Keratinocyte (primary cell): ENCODE data around the gene RAB37. TPM values are rescaled to one million over a fixed set of nuclear protein-coding genes. Genes with fewer than 3 reads are reported as not detected.

Experiments
- DNase-seq: peaks from one replicate; pipeline ENCODE4 v3.0.0-alpha.2; 2011; ENCODE audit warnings: low read depth, missing footprints, low spot score
- FAIRE-seq: peaks from 2 replicates; lab custom pipeline; 2011; peaks lifted over from hg19 to GRCh38; lab: Jason Lieb, UNC
- H2AFZ ChIP-seq: 2 replicates; pipeline ENCODE4 v1.6.0; 2012; ENCODE audit warnings: low read length, control low read depth, inconsistent platforms; ENCODE audit not compliant: control insufficient read depth
- H3K27ac ChIP-seq: 2 replicates; pipeline ENCODE4 v1.5.1; 2011; ENCODE audit warnings: low read length; ENCODE audit not compliant: control insufficient read depth, insufficient read depth
- H3K27me3 ChIP-seq: 3 replicates; pipeline ENCODE4 v1.6.0; 2011; ENCODE audit warnings: low read length; ENCODE audit not compliant: control insufficient read depth, insufficient read depth; ENCODE audit errors: extremely low read depth
- H3K36me3 ChIP-seq, 2 experiments: 2 replicates in 1 of 2; 3 replicates in 1 of 2; pipeline ENCODE4 v1.5.1; 2011; ENCODE audit warnings: low read length in 2 of 2, mild to moderate bottlenecking in 1 of 2; ENCODE audit not compliant: control insufficient read depth in 2 of 2, insufficient read depth in 2 of 2; ENCODE audit errors: extremely low read depth in 1 of 2
- H3K4me1 ChIP-seq: 3 replicates; pipeline ENCODE4 v1.5.1; 2011; ENCODE audit warnings: low read length; ENCODE audit not compliant: control insufficient read depth, insufficient read depth; ENCODE audit errors: extremely low read depth
- H3K4me2 ChIP-seq: 3 replicates; pipeline ENCODE4 v1.6.0; 2011; ENCODE audit warnings: low read depth, low read length; ENCODE audit not compliant: control insufficient read depth, insufficient read depth; ENCODE audit errors: extremely low read depth
- H3K4me3 ChIP-seq, 3 experiments: fragments of 200-600 bp in 1 of 3; sonication (generic) in 1 of 3; 2 replicates in 2 of 3; 3 replicates in 1 of 3; pipeline ENCODE4 v1.5.1; 2011 to 2016; ENCODE audit warnings: low read length in 3 of 3, mild to moderate bottlenecking in 3 of 3, control low read depth in 2 of 3, inconsistent platforms in 1 of 3, low read depth in 1 of 3, mixed read lengths in 1 of 3, mixed run types in 1 of 3, moderate library complexity in 1 of 3; ENCODE audit not compliant: control insufficient read depth in 2 of 3, insufficient read depth in 2 of 3; ENCODE audit errors: extremely low read depth in 1 of 3
- H3K79me2 ChIP-seq: 2 replicates; pipeline ENCODE4 v1.6.0; 2012; ENCODE audit warnings: low read length; ENCODE audit not compliant: control insufficient read depth, insufficient read depth
- H3K9ac ChIP-seq: 3 replicates; pipeline ENCODE4 v1.6.0; 2011; ENCODE audit warnings: low read length; ENCODE audit not compliant: control insufficient read depth, insufficient read depth; ENCODE audit errors: extremely low read depth
- H3K9me1 ChIP-seq: 3 replicates; pipeline ENCODE4 v1.6.0; 2011; ENCODE audit warnings: low read length; ENCODE audit not compliant: control insufficient read depth, insufficient read depth; ENCODE audit errors: extremely low read depth
- H3K9me3 ChIP-seq: 2 replicates; pipeline ENCODE4 v1.5.1; 2012; ENCODE audit warnings: low read depth, low read length; ENCODE audit not compliant: control insufficient read depth
- H4K20me1 ChIP-seq: 3 replicates; pipeline ENCODE4 v1.6.0; 2011; ENCODE audit warnings: low read length; ENCODE audit not compliant: control insufficient read depth, insufficient read depth; ENCODE audit errors: extremely low read depth
- EZH2 ChIP-seq: IDR thresholded peaks from one replicate; pipeline ENCODE4 v1.6.1; 2012; ENCODE audit warnings: inconsistent platforms, mild to moderate bottlenecking, low read length, moderate library complexity
- dilution Hi-C: fragments of 300-500 bp; cut with MboI; formaldehyde crosslinking; loops from one replicate; pipeline ENCODE4 v1.7.0; 2020; ENCODE audit warnings: low sequenced_read_pairs; ENCODE audit not compliant: extremely low pct_ligation_motif_present
- polyA plus RNA-seq, 5 experiments: library from polyadenylated mRNA; depleted of rRNA in 3 of 5; stranded (reverse) in 3 of 5; stranded (forward) in 1 of 5; unstranded in 1 of 5; fragments of >200 nt; gene quantifications; 1 replicate in 1 of 5; 2 replicates in 3 of 5; 3 replicates in 1 of 5; pipeline versions ENCODE4 v1.2.1 to v1.2.3, GENCODE V29; 2011 to 2012; ENCODE audit warnings: missing spikeins in 2 of 5, low read depth in 1 of 5, low replicate concordance in 1 of 5
- TF ChIP-seq, protein P1 (sequence below), 3 experiments: IDR thresholded peaks in 1 of 3; conservative IDR thresholded peaks in 1 of 3; optimal IDR thresholded peaks in 1 of 3; 2 replicates in 2 of 3; 3 replicates in 1 of 3; pipeline versions ENCODE3 to v1.5.1; 2011; ENCODE audit warnings: low read length in 3 of 3, mild to moderate bottlenecking in 3 of 3, moderate library complexity in 2 of 3, control low read depth in 1 of 3, inconsistent platforms in 1 of 3; ENCODE audit not compliant: insufficient read depth in 2 of 3; ENCODE audit errors: extremely low read depth in 1 of 3

The RAB37 gene
- polyA plus RNA-seq, 1 donor (not counting 4 experiments of a cell fraction or from before 2014, with no cell fraction given): 0.03 TPM

DNA sequence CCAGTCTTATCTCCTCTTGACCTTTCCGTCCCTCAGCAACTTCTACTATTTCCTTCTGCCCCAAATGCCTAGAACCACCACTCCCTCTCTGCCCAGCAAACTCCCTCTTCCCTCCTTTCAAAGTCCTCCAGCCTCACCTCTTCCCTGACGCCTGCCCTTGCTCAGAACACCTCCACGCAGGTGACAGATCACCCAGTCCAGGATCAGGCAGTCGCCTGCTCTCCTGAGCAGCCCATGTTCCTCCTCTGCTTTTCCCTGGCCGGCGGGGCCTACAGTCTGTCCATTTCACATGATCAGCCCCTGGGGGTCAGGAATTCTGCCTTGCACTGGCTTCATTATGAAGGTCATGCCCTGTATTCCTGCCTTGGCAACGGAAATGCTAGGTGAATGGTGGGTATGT lies 24.8 kb upstream of the RAB37 start:
- Histone ChIP-seq H4K20me1 (no peaks in the 10 kb centered on the region), H3K4me2 (no peak overlapping the region), H3K27ac (no peak overlapping the region), H2AFZ (no peak overlapping the region), H3K9me3 (no peaks in the 10 kb centered on the region), H3K4me3 (no peak overlapping the region), H3K4me1 (no peaks in the 10 kb centered on the region), H3K79me2 (no peaks in the 10 kb centered on the region), H3K9me1 (no peaks in the 10 kb centered on the region), H3K9ac (no peak overlapping the region), H3K27me3 (peaks cover 9% of the 10 kb centered on the region), H3K36me3 (no peaks in the 10 kb centered on the region)
- TF ChIP-seq EZH2: no peak
- TF ChIP-seq, protein P1, sequence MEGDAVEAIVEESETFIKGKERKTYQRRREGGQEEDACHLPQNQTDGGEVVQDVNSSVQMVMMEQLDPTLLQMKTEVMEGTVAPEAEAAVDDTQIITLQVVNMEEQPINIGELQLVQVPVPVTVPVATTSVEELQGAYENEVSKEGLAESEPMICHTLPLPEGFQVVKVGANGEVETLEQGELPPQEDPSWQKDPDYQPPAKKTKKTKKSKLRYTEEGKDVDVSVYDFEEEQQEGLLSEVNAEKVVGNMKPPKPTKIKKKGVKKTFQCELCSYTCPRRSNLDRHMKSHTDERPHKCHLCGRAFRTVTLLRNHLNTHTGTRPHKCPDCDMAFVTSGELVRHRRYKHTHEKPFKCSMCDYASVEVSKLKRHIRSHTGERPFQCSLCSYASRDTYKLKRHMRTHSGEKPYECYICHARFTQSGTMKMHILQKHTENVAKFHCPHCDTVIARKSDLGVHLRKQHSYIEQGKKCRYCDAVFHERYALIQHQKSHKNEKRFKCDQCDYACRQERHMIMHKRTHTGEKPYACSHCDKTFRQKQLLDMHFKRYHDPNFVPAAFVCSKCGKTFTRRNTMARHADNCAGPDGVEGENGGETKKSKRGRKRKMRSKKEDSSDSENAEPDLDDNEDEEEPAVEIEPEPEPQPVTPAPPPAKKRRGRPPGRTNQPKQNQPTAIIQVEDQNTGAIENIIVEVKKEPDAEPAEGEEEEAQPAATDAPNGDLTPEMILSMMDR (optimal IDR thresholded peaks at IDR 0.05 in 1 of 3, IDR thresholded peaks at IDR 0.05 in 1 of 3, conservative IDR thresholded peaks at IDR 0.05 in 1 of 3; ENCODE audit: extremely low read depth in 1 of 3, insufficient read depth in 2 of 3, low read length in 3 of 3): no peak
- DNase-seq (no peak), FAIRE-seq (no peak)
- dilution Hi-C loops: no loop called here

DNA sequence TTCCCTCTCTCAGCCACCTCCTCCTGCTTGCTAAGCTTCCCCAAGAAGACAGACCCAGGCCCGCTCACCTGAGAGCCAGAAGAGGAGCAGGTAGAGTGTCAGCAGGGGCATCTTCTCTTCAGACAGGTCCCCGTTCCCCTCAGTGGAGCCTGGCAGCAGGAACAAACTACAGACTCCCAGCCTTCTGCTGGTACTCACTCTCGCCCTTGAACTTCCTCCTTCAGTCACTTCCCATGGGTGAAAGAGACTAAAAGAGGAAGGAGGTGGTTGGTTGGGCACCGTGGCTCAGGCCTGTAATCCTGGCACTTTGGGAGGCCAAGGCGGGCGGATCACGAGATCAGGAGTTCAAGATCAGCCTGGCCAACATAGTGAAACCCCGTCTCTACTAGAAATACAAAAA lies 24.3 kb upstream of the RAB37 start, which contains the start of gene CD300LF:
CD300LF (minus strand) TSS at position 168 of the 400 bp plus-strand sequence; CDS start at position 111, 57 bp downstream.
- Histone ChIP-seq H3K9me3 (no peaks in the 10 kb centered on the region), H3K27me3 (peaks cover 9% of the 10 kb centered on the region), H3K9ac (no peak within 1 kb of the TSS), H3K4me3 (no peak within 1 kb of the TSS), H3K27ac (no peak within 1 kb of the TSS), H3K4me1 (no peaks in the 10 kb centered on the region), H2AFZ (no peak within 1 kb of the TSS), H3K36me3 (no peaks in the 10 kb centered on the region), H3K9me1 (no peaks in the 10 kb centered on the region), H3K4me2 (no peak within 1 kb of the TSS), H3K79me2 (no peaks in the 10 kb centered on the region), H4K20me1 (no peaks in the 10 kb centered on the region)
- dilution Hi-C loops: no loop called here
- no peak for FAIRE-seq
- TF ChIP-seq EZH2: no peak
- TF ChIP-seq, protein P1 (optimal IDR thresholded peaks at IDR 0.05 in 1 of 3, IDR thresholded peaks at IDR 0.05 in 1 of 3, conservative IDR thresholded peaks at IDR 0.05 in 1 of 3; ENCODE audit: extremely low read depth in 1 of 3, insufficient read depth in 2 of 3, low read length in 3 of 3): no peak
- DNase-seq: no peak
